Measurements from ENCODE around the gene SPDYE3.

Gene SPDYE3

GRCh38 chr7:100367676-100368613 is 60.4 kb downstream of the SPDYE3 start:
- no peak for DNase-seq
- H3K9me3 Mint-ChIP-seq: no peaks in the 10 kb centered on the region
- no peaks in the 10 kb centered on the region for H3K27me3 Mint-ChIP-seq
- H3K4me3 Mint-ChIP-seq: no peak overlapping the region
- peak overlapping the region; percentile 83 for H3K27ac Mint-ChIP-seq
- peaks cover 54% of the 10 kb centered on the region for H3K36me3 Mint-ChIP-seq (ENCODE audit: low read depth)
- H3K4me1 Mint-ChIP-seq (ENCODE audit: low read depth): peaks cover 60% of the 10 kb centered on the region

GRCh38 chr7:100369105-100369504 is 61.6 kb downstream of the SPDYE3 start:
- DNase-seq: no peak
- Mint-ChIP-seq H3K4me3 (no peak overlapping the region), H3K27ac (peak overlapping the region; percentile 69), H3K9me3 (no peaks in the 10 kb centered on the region), H3K27me3 (no peaks in the 10 kb centered on the region), H3K4me1 (ENCODE audit: low read depth) (peaks cover 54% of the 10 kb centered on the region), H3K36me3 (ENCODE audit: low read depth) (peaks cover 43% of the 10 kb centered on the region)

GRCh38 chr7:100370303-100370702 is 62.8 kb downstream of the SPDYE3 start:
- peaks cover 50% of the 10 kb centered on the region for H3K4me1 Mint-ChIP-seq (ENCODE audit: low read depth)

GRCh38 chr7:100370746-100371145 is 63.2 kb downstream of the SPDYE3 start:
- Mint-ChIP-seq H3K36me3 (ENCODE audit: low read depth) (peaks cover 31% of the 10 kb centered on the region), H3K9me3 (no peaks in the 10 kb centered on the region), H3K27me3 (no peaks in the 10 kb centered on the region), H3K27ac (peak overlapping the region; percentile 51), H3K4me1 (ENCODE audit: low read depth) (peaks cover 45% of the 10 kb centered on the region), H3K4me3 (no peak overlapping the region)
- DNase-seq: no peak

More at GRCh38 chr7:100370303-100370702, 62.8 kb downstream of the SPDYE3 start:
- no peaks in the 10 kb centered on the region for H3K9me3 Mint-ChIP-seq
- DNase-seq: no peak
- no peaks in the 10 kb centered on the region for H3K27me3 Mint-ChIP-seq
- peak overlapping the region; percentile 11 for H3K27ac Mint-ChIP-seq
- peaks cover 35% of the 10 kb centered on the region for H3K36me3 Mint-ChIP-seq (ENCODE audit: low read depth)
- no peak overlapping the region for H3K4me3 Mint-ChIP-seq

- H3K9me3 Mint-ChIP-seq: no peaks in the 10 kb centered on the region
- no peak for DNase-seq
- no peaks in the 10 kb centered on the region for H3K27me3 Mint-ChIP-seq
- no peak overlapping the region for H3K4me3 Mint-ChIP-seq
- H3K4me1 Mint-ChIP-seq (ENCODE audit: low read depth): peaks cover 36% of the 10 kb centered on the region
- H3K27ac Mint-ChIP-seq: peak overlapping the region; percentile 87
- H3K36me3 Mint-ChIP-seq (ENCODE audit: low read depth): peaks cover 22% of the 10 kb centered on the region
Observed at GRCh38 chr7:100371561-100372171, 64.2 kb downstream of the SPDYE3 start.

All from activated T-cell treated with anti-CD3 and anti-CD28 coated beads, Interleukin-2, amount 50 U/mL, for 24 hours (primary cell).